Activated T-helper 2 cell treated with anti-CD3 and anti-CD28 coated beads, Interferon-gamma antibody, Interleukin-2, Interleukin-4, amounts not matched to agents 10 μg/mL and 5 μg/mL and 100 μg/mL, durations not matched to agents 14 hours and 24 hours and 36 hours (primary cell): ENCODE results near the gene DUS2. TPM values are rescaled to one million over a fixed set of nuclear protein-coding genes. Genes with fewer than 3 reads are reported as not detected.
A peak's percentile ranks its signal among the peaks of the same experiment; 100 is the strongest.

Experiments
- DNase-seq: peaks from one replicate; pipeline ENCODE4 v3.0.0; 2021; ENCODE audit warnings: low spot score
- H3K27ac Mint-ChIP-seq: one replicate; pipeline ENCODE4 v1.8.0; 2021; ENCODE audit warnings: mixed read lengths
- H3K27me3 Mint-ChIP-seq: one replicate; pipeline ENCODE4 v1.8.0; 2021; ENCODE audit warnings: low read depth, mixed read lengths
- H3K36me3 Mint-ChIP-seq: one replicate; pipeline ENCODE4 v1.8.0; 2021; ENCODE audit warnings: low read depth, mixed read lengths
- H3K4me1 Mint-ChIP-seq: one replicate; pipeline ENCODE4 v1.8.0; 2021; ENCODE audit warnings: low read depth, mixed read lengths
- H3K4me3 Mint-ChIP-seq: one replicate; pipeline ENCODE4 v1.8.0; 2021; ENCODE audit warnings: low read depth, mild to moderate bottlenecking, moderate library complexity, mixed read lengths
- H3K9me3 Mint-ChIP-seq: one replicate; pipeline ENCODE4 v1.8.0; 2021; ENCODE audit warnings: mixed read lengths
- intact Hi-C: fragments of 100-400 bp; cut with micrococcal nuclease; formaldehyde crosslinking; loops from one replicate; pipeline ENCODE4 v1.15.1; 2023
- total RNA-seq: library from RNA; stranded (reverse); gene quantifications from 2 replicates; pipeline ENCODE4 v1.2.3, GENCODE V29; 2022

Gene DUS2
- total RNA-seq, 1 donor from 2014 or later, result 34.3 TPM

DNA sequence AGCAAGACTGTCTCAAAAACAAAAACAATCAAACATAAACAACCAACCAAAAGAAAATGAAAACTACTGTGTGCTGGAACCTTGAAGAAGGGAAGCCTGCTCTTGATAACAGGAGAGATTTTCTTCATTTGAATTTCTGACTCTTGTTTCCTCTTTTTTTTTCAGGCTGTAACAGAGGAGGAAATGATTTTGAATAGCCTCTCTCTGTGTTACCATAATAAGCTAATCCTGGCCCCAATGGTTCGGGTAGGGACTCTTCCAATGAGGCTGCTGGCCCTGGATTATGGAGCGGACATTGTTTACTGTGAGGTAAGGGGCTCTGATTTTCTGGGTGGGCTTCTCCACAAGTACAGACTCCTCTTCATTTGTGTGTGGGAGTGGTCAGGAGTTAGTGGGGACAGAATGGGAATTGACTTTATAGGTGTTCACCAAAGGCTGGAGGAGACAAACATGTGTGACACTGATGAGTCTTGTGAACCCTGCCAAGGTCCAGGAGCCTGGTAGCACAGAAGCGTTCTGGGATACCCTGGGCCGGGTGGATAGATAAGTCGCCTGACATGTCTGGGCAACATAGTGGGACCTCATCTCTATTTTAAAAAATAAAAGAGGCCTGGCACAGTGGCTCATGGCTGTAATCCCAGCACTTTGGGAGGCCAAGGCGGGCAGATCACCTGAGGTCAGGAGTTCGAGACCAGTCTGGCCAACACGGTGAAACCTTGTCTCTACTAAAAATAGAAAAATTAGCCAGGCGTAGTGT lies 14.9 kb downstream of the DUS2 start:
- H3K27me3 Mint-ChIP-seq, result no peaks in the 10 kb centered on the region
- H3K4me3 Mint-ChIP-seq, result no peak overlapping the region
- peak overlapping the region; percentile 11 for H3K27ac Mint-ChIP-seq
- peaks cover 31% of the 10 kb centered on the region for H3K36me3 Mint-ChIP-seq
- H3K9me3 Mint-ChIP-seq, result no peaks in the 10 kb centered on the region
- intact Hi-C loops, result no loop called here
- H3K4me1 Mint-ChIP-seq, result peaks cover 11% of the 10 kb centered on the region
- no peak for DNase-seq

- H3K4me1 Mint-ChIP-seq, result peaks cover 11% of the 10 kb centered on the region
- intact Hi-C loops, result loop anchor here (1.0 to 5.0 kb wide), 4 partner anchors 47 to 224 kb away; partner anchors contain the start of gene PSMB10
- H3K36me3 Mint-ChIP-seq, result peaks cover 34% of the 10 kb centered on the region
- H3K27ac Mint-ChIP-seq, result peak overlapping the region; percentile 39
- no peaks in the 10 kb centered on the region for H3K9me3 Mint-ChIP-seq
- no peaks in the 10 kb centered on the region for H3K27me3 Mint-ChIP-seq
- no peak overlapping the region for H3K4me3 Mint-ChIP-seq
- DNase-seq, result peak; percentile 82
These were observed 17.6 kb downstream of the DUS2 start for GRCh38 chr16:68040506-68041288.

GRCh38 chr16:68041783-68042182 lies 18.7 kb downstream of the DUS2 start:
- Mint-ChIP-seq H3K27me3 (no peaks in the 10 kb centered on the region), H3K27ac (no peak overlapping the region), H3K36me3 (peaks cover 38% of the 10 kb centered on the region), H3K4me1 (peaks cover 10% of the 10 kb centered on the region), H3K4me3 (no peak overlapping the region), H3K9me3 (no peaks in the 10 kb centered on the region)
- intact Hi-C loops, result loop anchor here (5.0 kb wide), 1 partner anchor 104 kb away; the partner anchor contains the start of gene PSMB10
- no peak for DNase-seq

- no peaks in the 10 kb centered on the region for H3K27me3 Mint-ChIP-seq
- intact Hi-C loops, result no loop called here
- H3K27ac Mint-ChIP-seq, result peak overlapping the region; percentile 45
- H3K4me1 Mint-ChIP-seq, result peaks cover 2% of the 10 kb centered on the region
- H3K9me3 Mint-ChIP-seq, result no peaks in the 10 kb centered on the region
- peaks cover 45% of the 10 kb centered on the region for H3K36me3 Mint-ChIP-seq
- no peak overlapping the region for H3K4me3 Mint-ChIP-seq
- DNase-seq, result no peak
These were observed 23.0 kb downstream of the DUS2 start for GRCh38 chr16:68046106-68046505.

- Mint-ChIP-seq H3K4me1 (peaks cover 2% of the 10 kb centered on the region), H3K9me3 (no peaks in the 10 kb centered on the region), H3K27ac (no peak overlapping the region), H3K36me3 (peaks cover 52% of the 10 kb centered on the region), H3K4me3 (no peak overlapping the region), H3K27me3 (no peaks in the 10 kb centered on the region)
- intact Hi-C loops, result no loop called here
- no peak for DNase-seq
These were observed 24.9 kb downstream of the DUS2 start for GRCh38 chr16:68047987-68048386.

DNA sequence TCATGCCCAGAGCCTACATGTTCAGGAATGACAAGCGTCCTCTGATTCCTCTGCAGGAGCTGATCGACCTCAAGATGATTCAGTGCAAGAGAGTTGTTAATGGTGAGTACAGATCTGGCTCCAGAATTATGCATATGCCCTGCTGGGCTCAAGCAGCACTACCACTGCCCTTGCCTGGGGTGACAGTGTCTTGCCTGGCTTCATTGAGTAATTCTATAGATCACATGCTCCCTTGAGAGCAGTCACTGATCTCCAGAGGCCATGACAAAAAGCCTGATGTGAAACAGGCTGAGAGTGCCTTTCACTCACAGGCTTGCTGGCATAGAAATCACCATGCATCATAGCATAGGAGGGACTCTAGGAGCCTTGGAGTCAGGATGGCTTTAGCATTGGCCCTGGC lies 26.4 kb downstream of the DUS2 start:
- Mint-ChIP-seq H3K4me1 (peaks cover 2% of the 10 kb centered on the region), H3K9me3 (no peaks in the 10 kb centered on the region), H3K27me3 (no peaks in the 10 kb centered on the region), H3K27ac (no peak overlapping the region), H3K4me3 (no peak overlapping the region), H3K36me3 (peaks cover 55% of the 10 kb centered on the region)
- intact Hi-C loops, result no loop called here
- DNase-seq, result no peak

- Mint-ChIP-seq H3K4me3 (no peak overlapping the region), H3K27me3 (no peaks in the 10 kb centered on the region), H3K9me3 (no peaks in the 10 kb centered on the region), H3K4me1 (peaks cover 16% of the 10 kb centered on the region), H3K27ac (no peak overlapping the region), H3K36me3 (peaks cover 72% of the 10 kb centered on the region)
- DNase-seq, result no peak
- intact Hi-C loops, result no loop called here
These were observed 32.3 kb downstream of the DUS2 start for GRCh38 chr16:68055395-68055794.

DNA sequence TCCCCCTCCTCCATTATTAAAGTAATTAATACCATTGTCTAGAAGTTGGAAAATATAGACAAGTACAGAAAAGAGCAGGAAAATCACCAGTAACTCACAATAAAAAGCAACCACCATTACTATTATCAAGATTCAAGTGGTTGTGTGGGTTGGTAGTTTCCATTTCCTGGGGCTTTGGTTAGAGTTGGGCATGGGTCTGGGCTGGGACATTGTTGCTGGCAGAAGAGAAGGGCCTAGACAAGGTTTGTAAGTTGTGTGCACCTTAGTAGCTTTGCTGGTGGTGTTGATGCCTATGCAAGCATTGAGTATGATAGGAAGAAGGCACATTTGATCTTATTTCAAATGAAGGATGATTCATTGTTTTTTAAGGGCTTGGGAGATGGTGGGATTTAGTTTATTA lies 36.7 kb downstream of the DUS2 start:
- Mint-ChIP-seq H3K4me3 (peak overlapping the region; percentile 6), H3K4me1 (peaks cover 51% of the 10 kb centered on the region), H3K9me3 (no peaks in the 10 kb centered on the region), H3K27ac (peak overlapping the region; percentile 76), H3K36me3 (peaks cover 75% of the 10 kb centered on the region), H3K27me3 (no peaks in the 10 kb centered on the region)
- no peak for DNase-seq
- intact Hi-C loops, result no loop called here

- no peak for DNase-seq
- Mint-ChIP-seq H3K4me3 (no peak overlapping the region), H3K27ac (peak overlapping the region; percentile 64), H3K27me3 (no peaks in the 10 kb centered on the region), H3K9me3 (no peaks in the 10 kb centered on the region), H3K4me1 (peaks cover 66% of the 10 kb centered on the region), H3K36me3 (peaks cover 70% of the 10 kb centered on the region)
- intact Hi-C loops, result no loop called here
These were observed 38.3 kb downstream of the DUS2 start for GRCh38 chr16:68061396-68061795.

GRCh38 chr16:68062910-68063393 lies 39.9 kb downstream of the DUS2 start:
- Mint-ChIP-seq H3K27me3 (no peaks in the 10 kb centered on the region), H3K4me1 (peaks cover 70% of the 10 kb centered on the region), H3K4me3 (peak overlapping the region; percentile 6), H3K36me3 (peaks cover 71% of the 10 kb centered on the region), H3K9me3 (no peaks in the 10 kb centered on the region), H3K27ac (peak overlapping the region; percentile 77)
- intact Hi-C loops, result no loop called here
- no peak for DNase-seq

- Mint-ChIP-seq H3K9me3 (no peaks in the 10 kb centered on the region), H3K27ac (peak overlapping the region; percentile 79), H3K36me3 (peaks cover 61% of the 10 kb centered on the region), H3K27me3 (no peaks in the 10 kb centered on the region), H3K4me3 (no peak overlapping the region), H3K4me1 (peaks cover 66% of the 10 kb centered on the region)
- intact Hi-C loops, result loop anchor here (1.0 to 2.0 kb wide), 2 partner anchors 14 to 72 kb away; no protein-coding TSS in a partner anchor
- peak; percentile 72 for DNase-seq
These were observed 41.8 kb downstream of the DUS2 start for GRCh38 chr16:68064791-68065365.

DNA sequence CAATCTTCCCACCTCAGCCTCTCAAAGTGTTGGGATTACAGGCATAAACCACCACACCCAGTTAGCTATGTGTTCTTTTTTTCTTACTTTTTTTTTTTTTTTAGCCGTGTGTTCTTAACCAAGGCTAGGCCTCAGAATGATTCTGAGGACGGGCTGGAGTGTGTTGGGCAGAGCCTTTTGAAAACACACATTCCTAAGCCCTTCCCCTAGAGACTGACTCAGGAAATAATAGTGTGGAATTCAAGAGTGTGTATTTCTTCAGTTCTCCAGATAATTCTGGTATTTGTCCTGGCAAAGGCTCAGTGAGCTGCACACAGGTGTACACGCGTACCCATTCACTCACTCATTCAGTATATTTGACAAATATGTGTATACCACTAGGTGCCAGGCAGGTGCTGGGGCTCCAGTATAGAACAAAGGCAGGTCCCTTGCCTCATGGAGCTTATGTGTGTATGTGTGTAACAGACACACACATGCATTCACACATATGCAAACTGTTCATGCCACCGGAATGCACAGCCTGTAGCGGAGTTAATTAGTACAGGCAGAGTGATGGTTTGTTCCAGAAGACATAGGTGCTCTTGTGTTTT lies 42.7 kb downstream of the DUS2 start:
- intact Hi-C loops, result loop anchor here (2.0 kb wide), 1 partner anchor 13 kb away; no protein-coding TSS in a partner anchor
- H3K4me1 Mint-ChIP-seq, result peaks cover 71% of the 10 kb centered on the region
- no peaks in the 10 kb centered on the region for H3K9me3 Mint-ChIP-seq
- H3K27ac Mint-ChIP-seq, result peak overlapping the region; percentile 28
- no peak for DNase-seq
- H3K4me3 Mint-ChIP-seq, result no peak overlapping the region
- H3K27me3 Mint-ChIP-seq, result no peaks in the 10 kb centered on the region
- peaks cover 66% of the 10 kb centered on the region for H3K36me3 Mint-ChIP-seq
